SW480 (cell line): Measurements from ENCODE around the gene PCSK7.
"Not testable (repeated sequence)": the region's sequence is repeated elsewhere in the genome, so short reads cannot be mapped to it uniquely, and the experiment has no call there.

Experiments used
- DNase-seq: peaks from one replicate; pipeline ENCODE4 v3.0.0-alpha.2; 2016; ENCODE audit warnings: low spot score

The PCSK7 gene, protein sequence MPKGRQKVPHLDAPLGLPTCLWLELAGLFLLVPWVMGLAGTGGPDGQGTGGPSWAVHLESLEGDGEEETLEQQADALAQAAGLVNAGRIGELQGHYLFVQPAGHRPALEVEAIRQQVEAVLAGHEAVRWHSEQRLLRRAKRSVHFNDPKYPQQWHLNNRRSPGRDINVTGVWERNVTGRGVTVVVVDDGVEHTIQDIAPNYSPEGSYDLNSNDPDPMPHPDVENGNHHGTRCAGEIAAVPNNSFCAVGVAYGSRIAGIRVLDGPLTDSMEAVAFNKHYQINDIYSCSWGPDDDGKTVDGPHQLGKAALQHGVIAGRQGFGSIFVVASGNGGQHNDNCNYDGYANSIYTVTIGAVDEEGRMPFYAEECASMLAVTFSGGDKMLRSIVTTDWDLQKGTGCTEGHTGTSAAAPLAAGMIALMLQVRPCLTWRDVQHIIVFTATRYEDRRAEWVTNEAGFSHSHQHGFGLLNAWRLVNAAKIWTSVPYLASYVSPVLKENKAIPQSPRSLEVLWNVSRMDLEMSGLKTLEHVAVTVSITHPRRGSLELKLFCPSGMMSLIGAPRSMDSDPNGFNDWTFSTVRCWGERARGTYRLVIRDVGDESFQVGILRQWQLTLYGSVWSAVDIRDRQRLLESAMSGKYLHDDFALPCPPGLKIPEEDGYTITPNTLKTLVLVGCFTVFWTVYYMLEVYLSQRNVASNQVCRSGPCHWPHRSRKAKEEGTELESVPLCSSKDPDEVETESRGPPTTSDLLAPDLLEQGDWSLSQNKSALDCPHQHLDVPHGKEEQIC

DNA sequence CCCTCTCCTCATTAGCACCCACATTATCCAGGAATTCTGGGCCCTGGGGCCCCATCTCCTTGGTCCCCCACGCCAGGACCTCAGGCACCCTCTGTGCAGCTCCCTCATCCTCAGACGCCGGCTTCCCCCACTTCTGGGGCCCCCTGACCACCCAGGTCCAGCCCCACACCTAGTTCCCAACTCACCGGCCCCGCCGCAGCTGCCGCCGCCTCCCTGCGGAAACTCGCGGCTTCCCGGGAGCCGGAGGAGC, at the start of gene PCSK7:
Gene PCSK7 (minus strand): TSS at position 232 of the 250 bp plus-strand sequence. CDS start 2,229 bp downstream, outside the sequence.
- no peak for DNase-seq

DNA sequence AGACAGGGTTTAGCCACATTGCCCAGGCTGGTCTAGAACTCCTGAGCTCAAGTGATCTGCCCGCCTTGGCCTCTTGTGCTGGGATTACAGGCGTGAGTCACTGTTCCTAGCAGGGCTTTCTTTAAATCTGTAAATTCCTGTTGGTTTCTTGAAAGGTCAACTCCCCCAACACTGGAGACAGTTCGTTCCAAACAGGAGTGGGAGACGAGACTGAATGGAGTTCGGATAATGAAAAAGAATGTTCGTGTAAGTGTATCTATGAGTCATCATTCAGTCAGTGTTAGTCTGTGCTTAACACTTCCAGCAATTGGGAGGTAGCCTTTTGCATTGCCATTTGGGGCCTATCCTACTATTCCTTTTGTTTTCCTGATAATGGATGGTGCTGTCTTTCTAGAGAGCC, 49.3 kb upstream of the PCSK7 start:
- DNase-seq: no peak

DNA sequence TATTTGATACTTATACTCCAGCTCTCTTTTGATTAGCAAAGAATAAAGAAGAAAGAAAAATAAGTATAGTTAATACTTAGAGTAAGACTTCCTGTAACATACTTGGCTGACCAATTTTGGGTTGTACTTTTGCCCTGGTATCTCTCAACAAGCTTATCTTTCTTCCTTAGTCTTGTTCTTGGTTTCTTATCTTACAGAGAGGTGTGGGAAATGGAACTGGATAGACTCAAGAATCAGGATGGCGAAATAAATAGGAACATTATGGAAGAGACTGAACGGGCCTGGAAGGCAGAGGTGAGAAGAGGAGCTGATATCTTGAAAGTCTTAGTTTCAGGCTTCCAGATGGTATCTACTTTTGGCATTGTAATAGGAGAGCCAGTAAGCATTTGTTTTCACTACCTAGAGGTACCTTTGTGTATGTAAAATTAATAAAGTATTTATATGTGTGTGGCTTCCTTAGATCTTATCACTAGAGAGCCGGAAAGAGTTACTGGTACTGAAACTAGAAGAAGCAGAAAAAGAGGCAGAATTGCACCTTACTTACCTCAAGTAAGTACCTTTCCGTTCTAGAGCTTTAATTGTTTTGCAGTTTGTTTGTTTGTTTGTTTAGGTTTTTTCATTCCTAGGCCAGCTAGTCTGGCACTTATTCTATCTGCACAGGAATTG, 48.0 kb upstream of the PCSK7 start:
- DNase-seq: no peak

DNA sequence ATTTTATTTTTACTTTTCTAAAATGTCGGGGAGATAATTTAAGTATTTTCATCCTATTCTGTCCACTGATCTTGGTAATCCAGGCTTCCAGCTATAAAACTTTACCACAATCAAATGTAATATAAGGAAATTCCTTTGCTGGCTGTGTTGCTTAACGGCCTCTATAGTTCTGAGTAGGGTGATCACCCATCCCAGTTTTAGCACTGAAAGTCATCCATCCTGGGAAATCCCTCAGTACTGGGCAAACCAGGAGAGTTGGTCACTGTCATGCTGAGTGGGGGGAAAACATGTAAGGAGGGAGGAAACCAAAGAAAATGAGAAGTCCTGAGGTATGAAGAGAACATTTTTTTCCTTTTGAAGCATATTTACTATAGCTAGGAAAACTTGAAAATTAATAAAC, 46.5 kb upstream of the PCSK7 start:
- DNase-seq: no peak

DNA sequence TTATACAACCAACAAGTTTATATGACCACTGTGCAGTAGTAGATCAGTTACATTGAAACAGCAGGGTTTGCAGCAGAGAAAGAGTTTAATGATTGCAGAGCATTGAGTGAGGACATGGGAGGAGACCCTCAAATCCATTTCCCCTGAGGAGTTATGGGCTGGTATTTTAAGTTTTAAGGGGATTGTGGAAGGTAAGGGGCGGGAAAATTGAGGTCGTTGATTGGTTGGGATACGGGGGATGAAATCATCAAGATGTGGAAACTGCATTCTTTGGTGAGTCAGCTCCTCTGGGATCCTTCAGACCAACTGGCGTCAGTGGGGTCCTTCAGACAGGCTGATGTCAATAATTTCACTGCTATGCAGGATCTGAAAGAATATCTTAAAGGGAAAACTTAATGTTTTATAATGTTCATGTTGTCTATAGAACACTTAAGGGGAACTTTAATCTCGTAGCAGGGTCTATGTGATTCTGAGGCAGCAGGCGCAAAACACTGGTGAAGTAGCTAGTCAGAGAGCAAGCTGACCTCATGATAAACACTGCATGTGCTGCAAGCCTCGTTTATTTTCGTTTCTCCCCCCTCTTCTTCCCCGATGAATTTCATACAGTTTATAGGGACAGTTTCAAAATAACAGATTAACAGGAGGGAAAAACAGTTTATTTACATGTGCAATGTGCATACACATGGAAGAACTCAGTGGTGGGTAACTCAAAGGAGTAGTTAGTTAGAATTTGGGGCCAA, 41.8 kb upstream of the PCSK7 start:
- no peak for DNase-seq

DNA sequence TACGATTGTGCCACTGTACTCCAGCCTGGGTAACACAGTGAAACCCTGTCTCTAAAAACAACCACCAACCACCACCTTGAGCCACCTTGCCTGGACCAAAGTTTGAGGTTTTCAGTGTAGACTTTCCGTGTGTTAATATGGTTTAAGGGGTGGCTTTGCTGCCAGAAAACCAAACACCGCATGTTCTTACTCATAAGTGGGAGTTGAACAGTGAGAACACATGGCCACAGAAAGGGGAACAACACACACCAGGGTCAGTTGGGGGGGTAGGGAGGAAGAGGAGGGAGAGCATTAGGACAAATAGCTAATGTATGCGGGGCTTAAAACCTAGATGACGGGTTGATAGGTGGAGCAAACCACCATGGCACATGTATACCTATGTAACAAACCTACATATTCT, 40.3 kb upstream of the PCSK7 start:
- not testable (repeated sequence) for DNase-seq

DNA sequence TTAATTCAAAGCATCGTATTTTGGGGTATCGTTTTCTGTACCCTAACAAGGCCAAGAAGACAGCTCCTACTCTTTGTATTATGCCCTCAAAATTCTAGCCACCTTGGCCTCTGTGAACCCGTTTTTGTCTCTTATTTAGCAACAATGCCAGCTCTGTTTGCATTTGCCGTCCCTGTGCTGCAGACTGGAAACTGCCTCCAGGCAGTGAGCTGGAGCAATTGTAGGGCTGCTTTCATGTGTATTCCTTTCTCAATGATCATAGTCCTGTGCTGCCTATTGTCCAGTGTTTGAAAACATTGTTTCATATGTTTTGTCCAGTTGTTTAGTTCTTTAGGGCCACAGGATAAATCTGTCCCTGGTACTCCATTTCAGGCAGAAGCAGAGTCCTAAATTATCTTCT, 39.3 kb upstream of the PCSK7 start:
- no peak for DNase-seq

DNA sequence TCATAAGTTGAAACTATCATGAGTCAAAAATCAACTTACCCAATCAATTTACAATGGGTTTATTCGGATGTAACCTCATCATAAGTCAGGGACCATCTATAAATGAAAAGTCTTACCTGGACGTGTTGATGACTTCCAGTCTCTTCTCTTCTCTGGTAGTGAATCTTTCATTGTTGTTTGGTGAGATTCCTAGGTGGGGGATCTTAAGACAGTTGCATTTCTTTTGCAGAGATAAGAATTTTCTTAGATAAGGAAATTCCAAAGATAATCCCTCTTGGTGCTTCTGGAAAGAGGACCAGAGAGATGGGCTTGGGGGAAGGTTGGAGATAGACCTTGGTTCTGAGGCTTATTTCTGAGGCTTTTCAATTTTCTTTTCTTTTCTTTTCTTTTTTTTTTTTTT, 38.0 kb upstream of the PCSK7 start:
- DNase-seq: no peak

DNA sequence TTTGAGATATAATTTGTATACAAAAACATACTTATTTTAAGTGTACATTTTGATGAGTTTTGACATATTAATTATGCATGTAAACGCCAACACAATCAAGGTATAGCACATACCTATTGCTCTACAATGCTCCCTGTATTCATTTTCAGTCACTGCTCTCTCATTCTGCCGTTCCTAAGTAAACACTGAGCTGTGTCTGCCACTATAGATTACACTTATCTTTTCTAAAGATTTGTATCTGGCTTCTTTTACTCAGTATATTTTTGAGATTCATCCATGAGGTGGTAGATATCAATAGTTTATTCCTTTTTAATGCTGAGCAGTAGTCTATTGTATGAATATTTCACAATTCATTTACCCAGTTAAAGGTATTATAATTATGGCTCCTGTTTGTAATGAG, 33.9 kb upstream of the PCSK7 start:
- no peak for DNase-seq

DNA sequence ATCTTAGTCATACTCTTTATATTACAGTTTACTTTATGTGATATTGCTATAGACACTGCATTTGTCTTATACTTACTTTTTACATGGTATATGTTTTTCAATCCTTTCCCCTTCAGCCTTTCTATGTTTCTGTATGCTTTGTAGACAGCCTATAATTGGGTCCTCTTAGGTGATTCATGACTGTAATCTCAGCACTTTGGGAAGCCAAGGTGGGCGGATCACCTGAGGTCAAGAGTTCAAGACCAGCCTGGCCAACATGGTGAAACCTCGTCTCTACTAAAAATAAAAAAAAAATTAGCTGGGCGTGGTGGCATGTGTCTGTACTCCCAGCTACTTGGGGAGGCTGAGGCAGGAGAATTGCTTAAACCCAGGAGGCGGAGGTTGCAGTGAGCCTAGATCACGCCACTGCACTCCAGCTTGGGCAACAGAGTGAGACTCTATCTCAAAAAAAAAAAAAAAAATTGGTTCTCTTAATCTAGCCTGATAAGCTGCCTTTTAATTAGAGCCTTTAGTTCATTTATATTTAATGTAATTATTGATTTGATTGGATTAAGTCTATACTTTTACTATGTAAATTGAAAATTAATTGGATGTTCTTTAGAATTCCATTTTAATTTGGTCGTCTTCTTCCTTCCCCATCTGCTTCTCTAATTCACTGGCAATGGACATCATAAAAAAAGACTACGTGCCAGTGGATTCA, 32.9 kb upstream of the PCSK7 start:
- not testable (repeated sequence) for DNase-seq

DNA sequence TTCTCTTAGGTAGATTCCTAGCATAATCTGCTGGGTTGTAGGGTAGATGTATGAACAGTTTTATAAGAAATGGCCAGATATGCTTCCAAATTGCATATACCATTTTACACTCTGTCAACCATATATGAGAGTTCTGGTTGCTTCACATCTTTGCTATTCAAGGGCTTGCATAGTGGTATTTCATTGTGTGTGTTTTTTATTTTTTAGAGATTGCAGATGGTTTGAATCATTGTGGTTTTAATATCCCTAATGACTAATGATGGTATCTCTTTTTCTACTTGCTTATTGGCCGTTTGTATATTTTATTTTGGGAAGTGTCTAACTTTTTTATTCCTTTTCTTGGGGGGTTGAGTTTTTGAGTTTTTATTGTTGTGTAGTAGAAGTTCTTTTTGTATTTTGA, 27.5 kb upstream of the PCSK7 start:
- no peak for DNase-seq

DNA sequence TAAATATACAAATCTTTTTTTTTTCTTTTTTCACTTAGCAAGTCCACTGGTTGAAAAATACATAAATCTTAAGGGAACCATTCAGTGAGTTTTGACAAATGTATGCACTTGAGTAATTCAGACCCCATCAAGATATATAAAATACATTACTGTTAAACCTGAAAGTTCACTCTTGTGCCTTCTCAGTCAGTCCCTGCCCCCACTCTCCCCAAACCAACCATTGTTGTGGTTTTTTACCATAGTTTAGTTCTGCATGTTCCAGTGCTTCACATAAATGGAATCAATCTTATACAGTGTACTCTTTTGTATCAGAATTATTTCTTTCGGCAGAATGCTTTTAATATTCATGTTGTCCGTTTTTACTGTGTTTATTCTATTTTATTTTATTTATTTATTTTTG, 26.7 kb upstream of the PCSK7 start:
- DNase-seq: no peak

DNA sequence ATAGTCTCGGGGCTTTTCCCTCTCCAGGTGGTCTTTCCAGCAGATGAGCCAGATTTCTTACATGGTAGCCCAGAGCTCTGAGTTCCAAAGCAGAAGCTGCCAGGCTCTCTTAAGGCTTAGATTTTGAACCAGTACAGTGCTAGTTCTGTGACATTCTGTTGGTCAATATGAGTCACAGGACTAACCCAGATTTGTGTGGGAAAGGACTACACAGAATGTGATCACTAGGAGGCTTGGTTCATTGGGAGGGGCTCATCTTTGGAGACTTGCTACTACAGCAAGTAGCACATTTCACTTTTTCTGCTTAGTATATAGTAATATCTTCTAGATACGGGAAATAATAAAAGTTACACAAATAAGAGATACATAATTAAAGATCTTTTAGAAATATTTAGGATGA, 24.7 kb upstream of the PCSK7 start:
- DNase-seq: no peak

DNA sequence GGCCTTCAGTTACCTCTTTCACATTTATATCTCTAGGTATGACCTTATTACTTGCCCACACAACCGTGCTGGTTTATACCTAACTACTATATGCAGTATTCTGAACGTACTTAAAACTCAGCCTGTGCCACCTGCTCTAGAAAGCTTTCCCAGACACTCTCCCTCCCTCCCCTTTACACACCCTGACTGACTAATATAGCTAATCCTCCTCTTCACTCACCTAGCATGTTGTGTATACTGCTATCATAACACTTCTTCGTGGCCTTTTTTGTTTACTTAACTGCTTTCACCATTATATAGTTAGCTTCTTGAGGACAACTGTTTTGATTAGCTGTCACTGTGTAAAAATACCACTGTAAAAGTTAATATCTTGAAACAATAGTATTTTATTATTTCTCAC, 24.1 kb upstream of the PCSK7 start:
- no peak for DNase-seq

DNA sequence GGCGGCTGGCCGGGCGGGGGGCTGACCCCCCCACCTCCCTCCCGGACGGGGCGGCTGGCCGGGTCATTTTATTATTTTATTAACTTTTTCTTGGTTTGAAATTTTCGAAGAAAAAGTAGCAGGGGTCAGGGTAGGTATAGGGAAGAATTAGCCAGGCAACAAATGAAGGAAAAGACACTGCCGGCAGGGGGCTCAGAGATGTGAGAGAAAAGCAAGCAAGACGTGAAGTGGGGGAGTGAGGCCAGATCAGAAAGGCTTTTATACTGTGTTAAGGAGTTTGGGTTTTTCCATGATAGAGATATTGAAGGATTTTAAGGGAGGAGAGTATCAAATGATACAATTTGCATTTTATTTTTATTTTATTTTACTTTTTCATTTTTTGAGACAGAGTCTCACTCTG, 19.6 kb upstream of the PCSK7 start:
- DNase-seq: no peak

DNA sequence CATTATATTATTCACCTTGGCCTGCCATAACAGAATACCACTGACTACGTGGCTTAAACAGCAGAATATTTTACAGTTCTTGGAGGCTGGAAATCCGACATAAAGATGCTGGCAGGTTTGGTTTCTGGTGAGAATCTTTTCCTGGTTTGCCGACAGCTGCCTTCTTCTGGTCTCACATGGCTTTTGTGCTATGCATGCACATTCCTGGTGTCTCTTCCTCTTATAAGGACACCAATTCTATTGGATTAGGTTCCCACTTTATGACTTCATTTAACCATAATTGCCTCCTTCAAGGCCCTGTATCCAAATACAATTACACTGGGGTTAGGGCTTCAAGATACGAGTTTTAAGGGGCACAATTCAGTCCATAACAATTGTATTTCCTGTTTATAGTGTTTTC, 17.7 kb upstream of the PCSK7 start:
- no peak for DNase-seq

DNA sequence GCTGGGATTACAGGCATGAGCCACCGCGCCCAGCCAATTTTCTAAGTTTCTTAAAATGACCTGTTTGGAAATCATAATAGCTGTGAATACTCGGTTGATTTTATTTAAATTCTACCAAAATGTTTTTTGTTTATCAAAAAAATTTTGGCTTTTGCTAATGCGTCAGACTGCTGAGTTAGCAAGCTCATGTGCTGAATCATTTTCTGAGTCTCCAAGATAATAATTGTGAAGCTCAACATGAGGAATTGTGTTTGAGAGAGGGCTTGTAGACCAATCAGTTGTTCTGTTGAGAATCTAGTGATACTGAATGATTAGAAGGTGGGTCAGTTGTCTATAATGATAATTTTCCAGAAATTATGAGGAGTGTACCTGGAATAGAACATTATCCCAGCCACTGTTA, 16.5 kb upstream of the PCSK7 start:
- DNase-seq: no peak

DNA sequence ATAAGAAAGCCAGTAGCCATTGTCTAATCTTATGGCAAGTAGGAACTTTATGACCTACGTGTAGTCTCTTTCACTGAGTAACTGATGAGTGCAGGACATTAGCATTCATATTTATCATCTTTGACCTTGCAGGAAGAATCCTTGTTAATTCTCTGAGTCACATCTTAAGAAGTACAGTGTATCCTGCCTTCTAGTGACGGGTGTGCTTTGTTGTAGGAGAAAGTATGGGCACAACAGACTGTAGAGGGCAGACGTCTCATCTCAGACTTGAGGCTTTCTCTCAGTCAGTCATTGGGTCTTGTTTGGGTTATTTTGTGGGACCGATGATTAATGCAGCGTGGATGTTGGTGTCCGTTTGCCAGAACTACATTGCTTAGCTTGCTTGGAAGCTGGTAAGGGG, 7.4 kb upstream of the PCSK7 start:
- DNase-seq: no peak

DNA sequence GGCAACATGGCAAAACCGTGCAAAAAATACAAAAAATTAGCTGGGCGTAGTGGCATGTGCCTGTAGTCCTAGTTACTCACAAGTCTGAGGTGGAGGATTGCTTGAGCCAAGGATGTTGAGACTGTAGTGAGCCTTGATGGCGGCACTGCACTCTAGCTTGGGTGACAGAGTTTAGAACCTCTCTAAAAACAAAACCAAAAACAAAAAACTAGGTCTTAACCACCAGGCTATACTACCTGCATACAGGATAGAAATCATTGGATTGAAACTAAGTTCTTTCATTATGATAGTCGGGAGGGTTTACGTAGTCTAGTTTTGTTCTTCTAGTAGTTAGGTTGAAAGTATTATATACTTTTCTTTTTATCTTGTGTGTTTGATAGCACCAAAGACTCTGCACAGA, 6.3 kb upstream of the PCSK7 start:
- no peak for DNase-seq

DNA sequence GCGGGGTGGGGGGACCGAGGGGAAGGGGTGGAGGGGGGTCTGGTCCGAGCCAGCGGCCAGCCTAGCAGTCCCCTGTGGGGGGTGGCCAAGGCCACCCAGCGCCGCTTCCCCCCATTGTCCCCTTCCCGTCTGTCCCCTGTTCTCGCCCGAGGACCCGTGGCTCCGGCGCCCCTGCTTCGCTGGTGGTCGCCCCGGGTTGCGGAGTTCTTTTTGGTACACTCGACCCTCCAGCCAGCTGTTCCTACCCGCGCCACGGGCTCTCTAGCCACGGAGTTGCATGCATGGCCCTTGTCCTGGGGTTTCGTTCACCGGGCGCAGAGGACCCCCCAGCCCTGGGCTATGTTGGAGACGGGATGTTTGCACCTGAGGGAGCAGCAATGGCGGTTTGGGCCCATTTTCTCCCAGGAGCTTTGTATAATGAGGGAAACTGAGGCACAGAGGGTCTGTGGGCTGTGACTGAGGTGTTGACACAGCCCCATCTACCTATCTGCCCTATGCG, 1.1 kb upstream of the PCSK7 start:
- DNase-seq: no peak

DNA sequence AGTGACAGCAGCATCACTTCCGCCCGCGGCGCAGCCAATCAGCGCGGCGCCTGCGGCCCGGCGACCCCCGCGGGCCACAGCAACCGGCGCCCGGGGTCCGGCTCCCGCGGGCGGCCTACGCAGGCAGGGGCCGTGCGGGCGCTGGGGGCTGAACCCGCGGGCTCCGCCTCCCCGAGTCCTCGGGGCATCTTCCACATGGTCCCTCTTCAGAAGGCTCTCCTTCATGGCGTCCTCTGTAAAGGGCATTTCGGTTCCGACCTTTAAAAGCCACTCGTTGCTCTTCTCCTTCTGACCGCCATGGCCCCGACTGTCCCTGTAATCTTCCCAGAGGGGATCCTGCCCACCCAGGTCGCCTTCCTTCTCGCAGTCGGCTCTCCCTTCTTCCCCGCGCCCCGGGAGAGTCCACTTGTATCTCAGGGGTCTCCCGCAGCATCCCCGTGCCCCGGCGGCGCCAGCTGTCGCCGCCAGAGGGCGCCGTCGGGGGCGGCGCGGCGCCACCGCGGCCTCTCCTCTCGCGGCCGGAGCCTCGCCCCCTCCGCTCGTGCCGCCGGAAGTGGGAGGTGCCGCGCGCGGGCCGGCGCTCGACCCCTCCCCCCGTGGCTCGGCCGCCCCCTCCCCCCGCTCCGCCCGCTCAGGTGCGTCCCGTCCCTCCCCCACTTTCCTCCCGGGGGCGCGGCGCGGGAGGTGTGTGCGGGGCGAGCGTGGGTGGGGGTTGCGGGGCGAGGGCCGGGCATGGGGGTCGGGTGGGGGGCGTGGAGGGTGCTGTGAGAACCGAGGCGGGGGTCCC, 412 bp upstream of the PCSK7 start, which contains the start of gene RNF214:
Gene RNF214 (plus strand): TSS at position 580 of the 787 bp plus-strand sequence. CDS start 1,602 bp downstream, outside the sequence.
- DNase-seq: peak; percentile 69
